Pons (tissue), 1 donor: ENCODE data around the gene BABAM2.
"Not testable (repeated sequence)": the region's sequence is repeated elsewhere in the genome, so short reads cannot be mapped to it uniquely, and the experiment has no call there.

Experiments
- DNase-seq: peaks from one replicate; pipeline ENCODE4 v3.0.0-alpha.2; 2016; ENCODE audit warnings: low spot score

BABAM2 gene

GRCh38 chr2:28360718-28361293 is 470.3 kb downstream of the BABAM2 start:
- DNase-seq, result no peak

- DNase-seq, result no peak
These were observed 471.6 kb downstream of the BABAM2 start for GRCh38 chr2:28361991-28362710.

- DNase-seq, result no peak
These were observed 472.5 kb downstream of the BABAM2 start for GRCh38 chr2:28362991-28363521.

- no peak for DNase-seq
These were observed 473.3 kb downstream of the BABAM2 start for GRCh38 chr2:28363686-28364280.

GRCh38 chr2:28364610-28365009 is 474.1 kb downstream of the BABAM2 start:
- no peak for DNase-seq

- DNase-seq, result no peak
These were observed 474.6 kb downstream of the BABAM2 start for GRCh38 chr2:28365158-28365557.

- DNase-seq, result no peak
These were observed 475.6 kb downstream of the BABAM2 start for GRCh38 chr2:28366149-28366495.

GRCh38 chr2:28366496-28367282 is 476.2 kb downstream of the BABAM2 start:
- no peak for DNase-seq

- no peak for DNase-seq
These were observed 477.3 kb downstream of the BABAM2 start for GRCh38 chr2:28367667-28368356.

GRCh38 chr2:28368357-28368798 is 477.8 kb downstream of the BABAM2 start:
- DNase-seq, result no peak

GRCh38 chr2:28369358-28369757 is 478.8 kb downstream of the BABAM2 start:
- DNase-seq, result no peak

GRCh38 chr2:28370354-28370753 is 479.8 kb downstream of the BABAM2 start:
- DNase-seq, result no peak

- DNase-seq, result not testable (repeated sequence)
These were observed 481.2 kb downstream of the BABAM2 start for GRCh38 chr2:28371728-28372127.

- no peak for DNase-seq
These were observed 483.3 kb downstream of the BABAM2 start for GRCh38 chr2:28373854-28374253.

GRCh38 chr2:28374331-28374730 is 483.8 kb downstream of the BABAM2 start:
- DNase-seq, result no peak

- no peak for DNase-seq
These were observed 484.7 kb downstream of the BABAM2 start for GRCh38 chr2:28375236-28375635.

GRCh38 chr2:28375742-28376631 is 485.5 kb downstream of the BABAM2 start:
- no peak for DNase-seq

- DNase-seq, result no peak
These were observed 486.8 kb downstream of the BABAM2 start for GRCh38 chr2:28377195-28377816.

GRCh38 chr2:28377984-28378678 is 487.6 kb downstream of the BABAM2 start:
- no peak for DNase-seq
